Right atrium auricular region (tissue), 2 donors: ENCODE measurements around the gene ITGA4. TPM values are rescaled to one million over a fixed set of nuclear protein-coding genes. Genes with fewer than 3 reads are reported as not detected.

Source experiments
- DNase-seq: peaks from one replicate; pipeline ENCODE4 v3.0.0-alpha.2; 2019; ENCODE audit warnings: low spot score
- H3K27ac ChIP-seq, 2 donors: fragments of 200-600 bp; sonication (generic); 1 replicate in 1 of 2; 2 replicates in 1 of 2; pipeline ENCODE4 v1.5.1; 2016 to 2019
- H3K27me3 ChIP-seq, 2 donors: fragments of 200-600 bp; sonication (generic); one replicate each; pipeline versions ENCODE4 v1.5.1 to v1.6.0; 2017 to 2019
- H3K36me3 ChIP-seq: fragments of 200-600 bp; sonication (generic); one replicate; pipeline ENCODE4 v1.5.1; 2016
- H3K4me1 ChIP-seq, 2 donors: fragments of 200-600 bp; sonication (generic); one replicate each; pipeline versions ENCODE4 v1.5.1 to v1.6.0; 2017 to 2019
- H3K4me3 ChIP-seq, 2 donors: fragments of 200-600 bp; sonication (generic); 1 replicate in 1 of 2; 2 replicates in 1 of 2; pipeline ENCODE4 v1.5.1; 2017 to 2019; ENCODE audit warnings: mild to moderate bottlenecking in 1 of 2, moderate library complexity in 1 of 2
- H3K9me3 ChIP-seq, 2 donors: fragments of 200-600 bp; sonication (generic); one replicate each; pipeline ENCODE4 v1.5.1; 2019
- CTCF ChIP-seq, 2 donors: fragments of 200-600 bp; sonication (generic); IDR thresholded peaks; one replicate each; pipeline ENCODE4 v1.5.1; 2019; ENCODE audit warnings: antibody characterized with exemption in 2 of 2
- total RNA-seq, 2 donors: library from RNA; depleted of rRNA; stranded (reverse); fragments of >200 nt; gene quantifications; one replicate each; pipeline ENCODE4 v1.1.0, GENCODE V29; 2016

The ITGA4 gene
- total RNA-seq, 2 donors from 2014 or later = 0.96 to 1.8 TPM

DNA sequence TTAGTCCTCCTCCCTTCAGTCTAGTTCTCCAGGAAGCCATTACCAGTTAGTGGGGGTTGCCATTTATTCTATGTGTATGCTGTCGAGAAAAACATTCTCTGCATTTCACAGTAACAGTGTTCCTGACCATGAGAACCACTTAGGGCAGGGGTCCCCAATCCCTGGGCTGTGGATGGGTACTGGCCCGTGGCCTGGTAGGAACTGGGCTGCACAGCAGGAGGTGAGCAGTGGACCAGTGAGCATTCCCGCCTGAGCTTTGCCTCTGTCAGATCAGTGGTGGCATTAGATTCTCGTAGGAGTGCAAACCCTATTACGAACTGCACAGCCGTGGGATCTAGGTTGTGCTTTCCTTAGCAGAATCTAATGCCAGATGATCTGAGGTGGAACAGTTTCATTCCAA lies 15.8 kb downstream of the ITGA4 start:
- no peaks in the 10 kb centered on the region for H3K4me1 ChIP-seq
- no peak for DNase-seq
- no peaks in the 10 kb centered on the region for H3K9me3 ChIP-seq
- H3K27ac ChIP-seq = no peak overlapping the region
- TF ChIP-seq CTCF (IDR thresholded peaks at IDR 0.05) = no peak
- no peaks in the 10 kb centered on the region for H3K36me3 ChIP-seq
- no peaks in the 10 kb centered on the region for H3K27me3 ChIP-seq
- H3K4me3 ChIP-seq = no peak overlapping the region

- no peak overlapping the region for H3K4me3 ChIP-seq
- H3K27me3 ChIP-seq = no peaks in the 10 kb centered on the region
- no peaks in the 10 kb centered on the region for H3K9me3 ChIP-seq
- no peak for TF ChIP-seq CTCF (IDR thresholded peaks at IDR 0.05)
- no peak overlapping the region for H3K27ac ChIP-seq
- no peaks in the 10 kb centered on the region for H3K36me3 ChIP-seq
- DNase-seq = no peak
- H3K4me1 ChIP-seq = no peaks in the 10 kb centered on the region
These were observed 17.2 kb downstream of the ITGA4 start for GRCh38 chr2:181474222-181474881.

DNA sequence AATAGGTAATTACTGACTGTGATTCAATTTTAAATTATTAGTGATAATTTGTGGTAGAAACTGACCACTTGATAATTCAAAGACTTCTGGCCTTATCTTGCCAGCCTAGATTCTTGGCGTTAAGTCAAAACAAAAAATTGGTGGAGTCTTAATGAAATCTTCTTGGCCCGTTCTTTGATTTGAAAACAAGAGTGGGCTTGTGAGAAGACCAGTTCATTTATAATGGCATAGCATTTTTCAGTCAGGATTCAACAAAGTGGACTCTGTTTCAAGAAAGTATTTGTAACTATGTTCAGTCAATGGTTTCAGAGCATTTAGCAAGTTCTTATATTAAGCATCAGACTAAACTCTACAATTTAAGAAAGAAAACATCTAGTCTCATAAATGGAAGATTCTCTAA lies 26.0 kb downstream of the ITGA4 start:
- no peak overlapping the region for H3K27ac ChIP-seq
- no peaks in the 10 kb centered on the region for H3K9me3 ChIP-seq
- no peaks in the 10 kb centered on the region for H3K27me3 ChIP-seq
- H3K4me1 ChIP-seq = no peaks in the 10 kb centered on the region
- no peaks in the 10 kb centered on the region for H3K36me3 ChIP-seq
- DNase-seq = no peak
- no peak for TF ChIP-seq CTCF (IDR thresholded peaks at IDR 0.05)
- no peak overlapping the region for H3K4me3 ChIP-seq

DNA sequence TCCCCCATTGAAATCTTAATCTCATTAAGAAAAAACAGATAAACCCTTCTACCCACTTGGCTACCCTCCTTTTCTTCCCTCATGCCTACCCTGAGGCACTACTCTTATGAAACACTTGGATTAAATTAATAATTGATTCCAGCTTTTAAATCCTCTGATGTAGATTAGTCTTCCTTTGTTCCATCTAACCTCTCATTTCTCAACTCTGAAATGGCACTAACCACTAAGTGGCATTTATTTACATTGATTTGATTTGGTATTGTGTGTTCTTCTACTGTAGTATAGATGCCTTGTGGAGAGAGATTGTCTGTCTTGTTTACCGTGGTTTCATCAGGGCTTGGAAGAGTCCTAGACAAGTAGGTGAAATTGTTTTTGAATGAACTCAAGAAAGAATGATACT lies 26.7 kb downstream of the ITGA4 start:
- Histone ChIP-seq H3K4me1 (no peaks in the 10 kb centered on the region), H3K9me3 (no peaks in the 10 kb centered on the region), H3K27ac (no peak overlapping the region), H3K27me3 (no peaks in the 10 kb centered on the region), H3K36me3 (no peaks in the 10 kb centered on the region), H3K4me3 (no peak overlapping the region)
- no peak for TF ChIP-seq CTCF (IDR thresholded peaks at IDR 0.05)
- DNase-seq = no peak

GRCh38 chr2:181484851-181485637 lies 27.9 kb downstream of the ITGA4 start:
- Histone ChIP-seq H3K4me3 (no peak overlapping the region), H3K27ac (no peak overlapping the region), H3K9me3 (no peaks in the 10 kb centered on the region), H3K36me3 (no peaks in the 10 kb centered on the region), H3K4me1 (no peaks in the 10 kb centered on the region), H3K27me3 (no peaks in the 10 kb centered on the region)
- no peak for TF ChIP-seq CTCF (IDR thresholded peaks at IDR 0.05)
- DNase-seq = no peak
